ENCODE results near the gene CCNYL1. TPM values are rescaled to one million over a fixed set of nuclear protein-coding genes. Genes with fewer than 3 reads are reported as not detected.
"Not testable (repeated sequence)": the region's sequence is repeated elsewhere in the genome, so short reads cannot be mapped to it uniquely, and the experiment has no call there.

The CCNYL1 gene
- total and polyA plus RNA-seq, 2 donors, result 7.9 to 18.8 TPM

DNA sequence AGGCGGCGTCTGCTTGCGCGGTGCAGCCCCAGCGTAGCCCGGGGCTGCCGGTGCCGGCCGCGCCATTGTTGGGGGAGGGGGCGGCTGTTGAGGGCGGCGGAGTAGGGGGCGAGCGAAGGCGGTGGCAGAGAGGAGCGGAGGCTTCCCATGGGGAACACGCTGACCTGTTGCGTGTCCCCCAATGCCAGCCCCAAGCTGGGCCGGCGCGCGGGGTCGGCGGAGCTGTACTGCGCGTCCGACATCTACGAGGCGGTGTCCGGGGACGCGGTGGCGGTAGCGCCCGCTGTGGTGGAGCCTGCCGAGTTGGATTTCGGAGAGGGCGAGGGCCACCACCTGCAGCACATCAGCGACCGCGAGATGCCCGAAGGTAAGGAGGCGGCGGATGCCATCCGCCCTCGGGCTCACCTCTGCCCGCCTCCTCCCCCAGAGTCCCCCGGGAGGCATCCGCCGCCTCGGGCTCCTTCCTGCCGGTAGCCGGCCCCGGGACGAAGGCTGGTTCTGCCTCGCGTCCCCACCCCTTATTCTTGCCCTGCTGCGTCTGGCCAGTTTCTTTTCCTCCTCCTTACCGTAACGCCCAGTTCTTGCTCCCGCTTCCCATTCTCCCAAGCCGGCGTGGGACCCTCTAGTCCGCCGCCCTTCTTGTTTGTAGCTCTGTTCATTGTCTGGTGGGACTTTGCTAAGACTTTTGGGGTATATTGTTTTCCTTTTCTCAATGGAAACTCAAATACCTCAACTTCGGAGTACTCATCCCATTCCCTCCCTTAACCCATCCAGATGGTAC lies 500 bp downstream of the CCNYL1 start:
- Histone ChIP-seq H3K4me3 (ENCODE audit: low read depth, low read length) (peak overlapping the region; percentile 73), H3K4me1 (ENCODE audit: insufficient read depth) (peaks cover 3% of the 10 kb centered on the region), H3K36me3 (ENCODE audit: insufficient read depth) (no peaks in the 10 kb centered on the region), H3K27ac (ENCODE audit: low read depth) (peak overlapping the region; percentile 53)
- no peak for DNase-seq (ENCODE audit: extremely low spot score)
- under 1% methylated on average over 67 of the region's 67 CpGs for WGBS

DNA sequence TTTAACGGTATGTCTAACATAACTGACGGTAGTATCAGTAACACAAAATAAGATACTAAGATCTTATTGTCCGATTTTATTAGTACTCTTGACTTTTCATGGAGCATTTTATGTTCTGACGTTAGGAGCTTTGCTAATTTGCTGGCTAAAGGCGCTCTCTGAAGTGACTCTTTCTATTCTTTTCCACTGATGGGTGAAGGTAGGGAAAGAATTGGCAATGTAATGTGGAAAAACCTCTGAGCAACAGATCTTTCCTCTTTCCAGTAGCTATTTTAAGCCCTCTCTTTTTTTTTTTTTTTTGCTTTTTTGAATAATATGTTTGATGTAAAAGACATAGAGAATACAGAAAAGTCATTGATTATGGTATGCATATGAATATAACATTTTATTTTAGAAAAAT lies 4.6 kb downstream of the CCNYL1 start:
- no peak overlapping the region for H3K27ac ChIP-seq (ENCODE audit: low read depth)
- H3K4me3 ChIP-seq (ENCODE audit: low read depth, low read length), result no peak overlapping the region
- H3K36me3 ChIP-seq (ENCODE audit: insufficient read depth), result no peaks in the 10 kb centered on the region
- DNase-seq (ENCODE audit: extremely low spot score), result no peak
- WGBS, result 89% methylated on average over 5 of the region's 5 CpGs
- H3K4me1 ChIP-seq (ENCODE audit: insufficient read depth), result peaks cover 3% of the 10 kb centered on the region

DNA sequence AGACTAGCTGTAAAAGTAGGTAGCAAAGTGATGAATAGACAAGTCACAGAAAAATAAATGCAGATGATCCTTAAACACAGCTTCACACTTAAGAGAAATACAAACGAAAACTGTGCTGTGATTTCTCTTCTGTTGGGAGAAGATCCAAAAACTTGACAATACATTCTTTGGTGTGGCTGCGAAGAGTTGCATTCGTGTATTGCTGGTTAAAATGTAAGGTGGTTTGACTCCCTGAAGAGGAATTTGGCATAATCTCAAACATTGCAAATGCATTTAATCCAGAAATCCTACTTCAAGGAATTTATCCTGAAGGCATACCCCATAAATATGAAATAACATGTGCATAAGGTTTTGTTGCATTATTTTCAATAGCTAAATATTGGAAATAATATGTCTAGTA lies 7.1 kb downstream of the CCNYL1 start:
- 76% methylated on average over 3 of the region's 3 CpGs for WGBS
- Histone ChIP-seq H3K4me1 (ENCODE audit: insufficient read depth) (no peaks in the 10 kb centered on the region), H3K4me3 (ENCODE audit: low read depth, low read length) (no peak overlapping the region), H3K36me3 (ENCODE audit: insufficient read depth) (no peaks in the 10 kb centered on the region), H3K27ac (ENCODE audit: low read depth) (no peak overlapping the region)
- DNase-seq (ENCODE audit: extremely low spot score), result no peak

DNA sequence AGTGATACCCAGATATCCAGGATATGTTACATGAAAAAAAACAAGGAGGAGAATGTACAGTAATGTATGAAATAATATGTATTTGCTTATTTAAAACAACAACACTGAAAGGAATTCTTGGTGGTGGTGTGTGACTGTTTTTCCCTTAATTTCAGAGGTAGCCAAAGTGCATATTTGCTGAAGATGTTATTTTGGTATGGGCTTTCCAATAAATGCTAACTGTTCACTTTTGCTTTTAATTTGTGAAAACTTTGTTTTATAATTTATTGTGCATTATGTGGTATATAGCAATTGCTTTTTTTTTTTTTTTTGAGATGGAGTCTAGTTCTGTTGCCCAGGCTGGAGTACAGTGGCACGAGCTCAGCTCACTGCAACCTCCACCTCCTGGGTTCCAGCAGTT lies 7.6 kb downstream of the CCNYL1 start:
- H3K4me1 ChIP-seq (ENCODE audit: insufficient read depth), result no peaks in the 10 kb centered on the region
- 96% methylated on average over 1 of the region's 1 CpG for WGBS
- no peak overlapping the region for H3K4me3 ChIP-seq (ENCODE audit: low read depth, low read length)
- H3K36me3 ChIP-seq (ENCODE audit: insufficient read depth), result no peaks in the 10 kb centered on the region
- no peak for DNase-seq (ENCODE audit: extremely low spot score)
- no peak overlapping the region for H3K27ac ChIP-seq (ENCODE audit: low read depth)

DNA sequence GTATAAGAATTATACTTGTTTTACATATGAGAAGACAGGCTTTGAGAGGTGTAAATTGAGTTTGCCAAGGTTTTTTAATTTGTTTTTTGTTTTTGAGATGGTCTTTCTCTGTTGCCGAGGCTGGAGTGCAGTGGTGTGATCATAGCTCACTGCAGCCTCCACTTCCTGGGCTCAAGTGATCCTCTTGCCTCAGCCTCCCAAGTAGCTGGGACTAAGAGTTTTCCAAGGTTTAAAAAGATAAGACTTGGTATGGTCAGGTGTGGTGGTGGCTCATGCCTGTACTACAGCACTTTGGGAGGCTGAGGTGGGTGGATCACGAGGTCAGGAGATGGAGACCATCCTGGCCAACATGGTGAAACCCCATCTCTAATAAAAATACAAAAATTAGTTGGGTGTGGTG lies 8.2 kb downstream of the CCNYL1 start:
- H3K36me3 ChIP-seq (ENCODE audit: insufficient read depth); H3K27ac ChIP-seq (ENCODE audit: low read depth); DNase-seq (ENCODE audit: extremely low spot score); H3K4me3 ChIP-seq (ENCODE audit: low read depth, low read length); H3K4me1 ChIP-seq (ENCODE audit: insufficient read depth): not testable (repeated sequence)
- 96% methylated on average over 2 of the region's 2 CpGs for WGBS

DNA sequence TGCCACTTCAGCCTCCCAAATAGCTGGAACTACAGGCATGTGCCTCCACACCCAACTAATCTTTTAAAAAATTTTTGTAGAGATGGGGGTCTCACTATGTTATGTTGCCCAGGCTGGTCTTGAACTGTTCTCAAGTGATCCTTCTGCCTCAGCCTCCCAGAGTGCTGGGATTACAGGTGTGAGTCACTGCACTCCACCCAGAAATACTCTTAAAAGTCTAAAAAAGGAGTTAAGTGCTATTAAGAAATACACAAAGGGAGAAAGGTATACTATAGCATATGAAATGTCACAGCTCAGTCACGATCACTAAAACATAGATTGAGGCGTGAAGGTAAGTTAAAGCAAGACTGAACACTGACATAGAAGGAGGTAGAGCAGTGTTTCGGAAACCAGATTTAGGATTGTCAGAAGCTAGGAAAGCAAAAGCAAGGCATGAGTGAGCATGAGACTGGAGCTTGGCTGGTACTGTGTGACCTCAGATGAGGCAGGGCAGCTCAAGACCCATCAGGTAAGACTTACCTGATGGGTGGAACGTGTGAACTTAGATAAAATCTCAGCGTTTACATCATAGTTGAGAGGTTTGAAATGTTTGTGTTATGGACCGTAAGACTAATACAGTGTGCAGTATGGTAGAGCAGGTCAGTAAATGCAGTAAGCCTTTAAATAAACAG lies 9.2 kb downstream of the CCNYL1 start:
- DNase-seq (ENCODE audit: extremely low spot score), result no peak
- Histone ChIP-seq H3K4me1 (ENCODE audit: insufficient read depth) (no peaks in the 10 kb centered on the region), H3K4me3 (ENCODE audit: low read depth, low read length) (no peak overlapping the region), H3K27ac (ENCODE audit: low read depth) (no peak overlapping the region), H3K36me3 (ENCODE audit: insufficient read depth) (no peaks in the 10 kb centered on the region)
- 74% methylated on average over 6 of the region's 6 CpGs for whole genome bisulfite sequencing

DNA sequence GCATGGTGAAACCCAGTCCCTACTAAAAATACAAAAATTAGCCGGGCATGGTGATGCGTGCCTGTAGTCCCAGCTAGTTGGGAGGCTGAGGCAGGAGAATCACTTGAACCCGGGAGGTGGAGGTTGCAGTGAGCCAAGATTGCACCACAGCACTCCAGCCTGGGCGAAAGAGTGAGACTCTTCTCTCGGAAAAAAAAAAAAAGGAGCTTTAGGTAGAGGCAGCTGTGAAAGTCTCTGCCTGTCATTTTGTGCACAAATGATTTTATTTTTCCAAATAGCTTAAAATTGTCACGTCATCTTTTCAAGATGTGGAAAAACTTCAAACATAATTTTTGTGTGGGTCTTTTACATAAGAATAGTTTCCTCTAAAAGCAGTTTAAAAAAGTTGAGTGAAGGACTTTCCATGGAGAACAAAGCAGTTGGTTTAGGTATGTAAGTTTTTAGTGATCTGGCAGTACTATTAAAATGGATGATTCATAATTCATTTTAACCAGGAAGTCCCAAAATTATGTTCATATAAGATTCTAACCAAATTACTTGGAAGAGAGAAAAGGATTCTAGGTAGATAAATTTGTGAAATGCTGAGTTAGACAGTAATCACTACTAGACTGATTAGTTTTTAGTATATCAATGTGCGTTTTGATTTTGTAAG lies 11.5 kb downstream of the CCNYL1 start:
- H3K27ac ChIP-seq (ENCODE audit: low read depth), result no peak overlapping the region
- no peaks in the 10 kb centered on the region for H3K36me3 ChIP-seq (ENCODE audit: insufficient read depth)
- no peaks in the 10 kb centered on the region for H3K4me1 ChIP-seq (ENCODE audit: insufficient read depth)
- WGBS, result 93% methylated on average over 7 of the region's 7 CpGs
- DNase-seq (ENCODE audit: extremely low spot score), result no peak
- H3K4me3 ChIP-seq (ENCODE audit: low read depth, low read length), result no peak overlapping the region

DNA sequence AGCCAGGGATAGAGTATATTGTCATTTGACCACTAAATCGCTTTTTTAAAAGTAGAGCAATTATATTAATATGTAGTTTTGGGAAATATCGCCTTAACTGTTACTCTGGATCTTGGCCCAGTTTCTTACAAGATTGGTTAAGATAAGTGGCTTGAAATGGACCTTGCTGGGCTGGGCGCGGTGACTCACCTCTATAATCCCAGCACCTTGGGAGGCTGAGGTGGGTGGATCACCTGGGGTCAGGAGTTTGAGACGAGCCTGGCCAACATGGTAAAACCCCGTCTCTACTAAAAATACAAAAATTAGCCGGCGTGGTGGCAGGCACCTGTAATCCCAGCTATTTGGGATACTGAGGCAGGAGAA lies 12.0 kb downstream of the CCNYL1 start:
- H3K4me3 ChIP-seq (ENCODE audit: low read depth, low read length); DNase-seq (ENCODE audit: extremely low spot score); H3K36me3 ChIP-seq (ENCODE audit: insufficient read depth); H3K4me1 ChIP-seq (ENCODE audit: insufficient read depth); H3K27ac ChIP-seq (ENCODE audit: low read depth): not testable (repeated sequence)
- 88% methylated on average over 8 of the region's 8 CpGs for WGBS

DNA sequence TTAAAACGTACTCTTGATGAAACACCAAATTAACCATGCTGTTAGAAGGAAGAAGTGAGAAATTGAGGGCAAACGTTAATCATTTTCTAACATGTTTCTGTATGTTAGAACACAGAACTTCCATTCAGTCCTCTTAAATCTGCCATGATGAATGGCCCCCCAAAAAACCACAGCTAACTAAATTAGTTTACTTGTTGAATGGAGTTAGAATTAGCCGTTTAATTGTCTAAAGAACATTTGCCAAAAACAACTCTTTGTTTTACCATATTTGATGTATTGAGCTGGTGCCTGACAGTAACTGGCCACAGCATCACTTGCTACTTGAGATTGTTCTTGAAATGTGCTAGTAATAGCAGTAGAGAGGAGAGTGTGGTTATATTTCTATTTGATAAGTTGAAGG lies 12.7 kb downstream of the CCNYL1 start:
- DNase-seq (ENCODE audit: extremely low spot score), result no peak
- Histone ChIP-seq H3K4me1 (ENCODE audit: insufficient read depth) (no peaks in the 10 kb centered on the region), H3K4me3 (ENCODE audit: low read depth, low read length) (no peak overlapping the region), H3K36me3 (ENCODE audit: insufficient read depth) (no peaks in the 10 kb centered on the region), H3K27ac (ENCODE audit: low read depth) (no peak overlapping the region)
- 79% methylated on average over 3 of the region's 3 CpGs for WGBS

DNA sequence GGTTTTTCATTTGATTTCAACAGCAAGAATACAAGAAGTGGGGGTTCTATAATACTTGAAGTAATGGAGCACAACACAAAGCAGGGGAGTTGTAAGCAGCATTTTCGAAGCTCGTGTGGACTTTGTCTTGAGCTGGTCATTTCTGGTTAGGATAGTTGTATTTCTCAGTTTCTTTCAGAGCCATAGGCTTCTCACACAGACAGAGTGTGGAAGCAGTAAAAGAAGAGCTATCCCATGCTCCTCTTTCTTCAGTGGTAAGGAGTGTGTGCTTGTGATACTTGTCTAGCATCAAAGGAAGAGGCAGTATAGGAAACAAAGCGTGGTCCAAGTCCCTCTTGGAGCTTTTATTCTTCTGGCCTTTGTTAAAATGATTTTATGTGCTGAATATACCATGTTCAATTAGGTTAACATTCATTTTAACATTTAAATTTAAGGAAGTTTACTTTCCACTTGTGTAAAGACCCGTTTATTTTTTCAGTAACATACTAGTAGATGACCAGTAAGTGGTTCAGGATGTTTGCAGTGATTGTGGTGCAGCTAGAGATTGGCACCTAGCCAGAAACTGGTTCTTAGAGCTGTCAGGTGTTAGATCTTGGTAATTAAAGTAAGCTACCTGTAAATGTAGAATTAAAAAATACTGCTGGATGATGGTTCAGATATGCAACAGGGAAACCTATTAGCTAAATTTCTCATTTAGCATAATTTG lies 14.6 kb downstream of the CCNYL1 start:
- H3K4me3 ChIP-seq (ENCODE audit: low read depth, low read length), result no peak overlapping the region
- no peak overlapping the region for H3K27ac ChIP-seq (ENCODE audit: low read depth)
- no peaks in the 10 kb centered on the region for H3K4me1 ChIP-seq (ENCODE audit: insufficient read depth)
- no peaks in the 10 kb centered on the region for H3K36me3 ChIP-seq (ENCODE audit: insufficient read depth)
- no peak for DNase-seq (ENCODE audit: extremely low spot score)
- WGBS, result 86% methylated on average over 4 of the region's 4 CpGs

DNA sequence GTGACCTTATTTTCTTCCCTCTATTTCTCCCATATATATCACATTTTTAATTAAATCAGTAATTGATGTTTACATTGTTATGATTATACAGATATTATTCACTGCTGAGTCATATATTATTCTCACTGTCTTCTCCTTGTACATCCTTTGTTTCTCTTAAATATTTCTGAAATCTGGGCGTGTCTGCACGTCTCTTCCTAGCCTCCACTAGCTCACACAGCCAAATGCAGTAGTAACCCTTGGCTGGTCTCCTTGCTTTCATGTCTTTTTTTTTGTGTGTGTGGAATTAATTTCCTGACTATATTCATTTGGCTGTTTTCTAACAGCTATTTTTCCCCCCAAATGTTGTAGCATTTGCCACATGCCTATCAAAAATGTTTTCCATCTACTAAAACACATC lies 15.8 kb downstream of the CCNYL1 start:
- no peaks in the 10 kb centered on the region for H3K4me1 ChIP-seq (ENCODE audit: insufficient read depth)
- DNase-seq (ENCODE audit: extremely low spot score), result no peak
- no peak overlapping the region for H3K4me3 ChIP-seq (ENCODE audit: low read depth, low read length)
- H3K27ac ChIP-seq (ENCODE audit: low read depth), result no peak overlapping the region
- 67% methylated on average over 2 of the region's 2 CpGs for WGBS
- H3K36me3 ChIP-seq (ENCODE audit: insufficient read depth), result no peaks in the 10 kb centered on the region

DNA sequence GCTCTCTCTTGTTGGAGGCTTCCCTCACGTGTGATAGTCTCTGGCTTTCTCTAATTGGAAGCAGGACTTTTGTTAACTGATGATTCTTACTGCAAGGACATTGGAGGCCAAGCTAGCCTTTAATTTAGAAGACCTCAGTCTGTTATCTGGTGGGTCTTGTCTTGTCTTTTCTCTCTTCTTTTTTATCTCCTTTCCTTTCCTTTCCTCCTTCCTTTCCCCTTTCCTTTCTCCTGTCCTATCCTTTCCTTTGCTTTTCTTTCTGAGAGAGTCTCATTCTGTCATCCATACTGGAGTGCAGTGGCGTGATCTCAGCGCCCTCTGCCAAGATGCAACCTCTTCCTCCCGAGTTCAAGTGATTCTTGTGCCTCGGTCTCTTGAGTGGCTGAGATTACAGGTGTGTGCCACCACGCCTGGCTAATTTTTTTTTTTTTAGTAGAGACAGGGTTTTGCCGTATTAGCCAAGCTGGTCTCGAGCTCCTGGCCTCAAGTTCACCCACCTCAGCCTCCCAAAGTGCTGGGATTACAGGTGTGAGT lies 18.1 kb downstream of the CCNYL1 start:
- Histone ChIP-seq H3K27ac (ENCODE audit: low read depth) (no peak overlapping the region), H3K4me1 (ENCODE audit: insufficient read depth) (no peaks in the 10 kb centered on the region), H3K36me3 (ENCODE audit: insufficient read depth) (no peaks in the 10 kb centered on the region), H3K4me3 (ENCODE audit: low read depth, low read length) (no peak overlapping the region)
- no peak for DNase-seq (ENCODE audit: extremely low spot score)
- 95% methylated on average over 8 of the region's 8 CpGs for WGBS

DNA sequence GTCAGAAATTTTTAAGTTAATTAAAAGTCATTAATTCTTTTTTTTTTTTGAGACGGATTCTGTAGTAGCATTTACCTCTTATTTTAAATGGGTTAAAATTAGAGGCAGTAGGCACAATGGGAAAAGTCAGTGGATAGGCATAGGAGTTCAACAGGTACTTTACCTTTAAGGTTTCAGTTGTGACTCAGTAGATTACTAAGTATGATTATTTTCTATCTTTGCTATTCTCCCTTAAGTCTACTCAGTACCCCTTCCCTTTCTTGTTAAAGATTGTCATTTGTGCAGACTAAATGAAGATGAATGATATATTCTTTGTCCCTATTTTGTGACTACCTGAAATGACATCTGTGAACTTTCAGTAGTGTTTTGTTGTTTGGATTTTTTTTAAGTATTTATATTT lies 19.7 kb downstream of the CCNYL1 start:
- no peak for DNase-seq (ENCODE audit: extremely low spot score)
- WGBS, result 97% methylated on average over 1 of the region's 1 CpG
- Histone ChIP-seq H3K36me3 (ENCODE audit: insufficient read depth) (no peaks in the 10 kb centered on the region), H3K4me3 (ENCODE audit: low read depth, low read length) (no peak overlapping the region), H3K4me1 (ENCODE audit: insufficient read depth) (no peaks in the 10 kb centered on the region), H3K27ac (ENCODE audit: low read depth) (no peak overlapping the region)
